ENCODE results near the gene PLA1A. TPM values are rescaled to one million over a fixed set of nuclear protein-coding genes. Genes with fewer than 3 reads are reported as not detected.

Gene PLA1A
- total and polyA plus RNA-seq, 2 of the 4 experiments (the other 2 are of a cell fraction) = not detected

GRCh38 chr3:119676771-119677640 lies 79.3 kb downstream of the PLA1A start, which contains the start of gene COX17:
Gene COX17 (minus strand): TSS chr3:119677406. CDS start chr3:119677310, 96 bp downstream.
- BruUV-seq (replicated peaks) = no TSS peak
- POLR2A ChIA-PET (ENCODE audit: unreplicated experiment) = no interaction called here
- H2AFZ ChIP-seq (replicated peaks; ENCODE audit: low read length, poor library complexity) = peak within 1 kb of the TSS; percentile 98
- H3K79me1 ChIP-seq (ENCODE audit: low read depth in 1 of 2, low read length in 2 of 2) = peaks cover 6 to 15% of the 10 kb centered on the region in 2 experiments
- H4K91ac ChIP-seq (ENCODE audit: insufficient read depth, low read depth, low read length) = peak within 1 kb of the TSS; percentile 57
- peak within 1 kb of the TSS; percentile 87 for H2AK9ac ChIP-seq (replicated peaks; ENCODE audit: low read depth, low read length, poor library complexity)
- peak within 1 kb of the TSS; percentile 64 for H3K56ac ChIP-seq (ENCODE audit: extremely low read depth, insufficient read depth, low read length)
- peak within 1 kb of the TSS; percentile 46 for H3K27ac ChIP-seq (ENCODE audit: insufficient read depth, low read length)
- DNase-seq (peak; percentile 94), ATAC-seq (ENCODE audit: low read depth) (peak; percentile 90)
- H3K23ac ChIP-seq (ENCODE audit: low read depth, low read length) = peak within 1 kb of the TSS; percentile 97
- peak within 1 kb of the TSS; percentile 85 for H3K4me3 ChIP-seq (ENCODE audit: insufficient read depth, low read depth, low read length)
- H3K18ac ChIP-seq (ENCODE audit: low read depth, low read length) = peak within 1 kb of the TSS; percentile 35; the same call in 1 of the 2 replicates
- no peaks in the 10 kb centered on the region for H3K4me1 ChIP-seq (ENCODE audit: control insufficient read depth, insufficient read depth, low read length)
- H4K5ac ChIP-seq (ENCODE audit: low read depth, low read length) = peak within 1 kb of the TSS; percentile 98
- peak within 1 kb of the TSS; percentile 99 for H3K14ac ChIP-seq (replicated peaks; ENCODE audit: low read depth, low read length)
- peak within 1 kb of the TSS; percentile 61; the same call in 1 of the 2 replicates for H2BK20ac ChIP-seq (ENCODE audit: low read depth, low read length)
- H3K9me3 ChIP-seq (ENCODE audit: control insufficient read depth, insufficient read depth, low read length) = no peaks in the 10 kb centered on the region
- H3K36me3 ChIP-seq (ENCODE audit: control insufficient read depth, insufficient read depth, low read length) = peaks cover 6% of the 10 kb centered on the region
- peak within 1 kb of the TSS; percentile 36 for H2BK5ac ChIP-seq (ENCODE audit: low read depth, low read length, poor library complexity, severe bottlenecking)
- H3K9me1 ChIP-seq (ENCODE audit: insufficient read depth, low read length) = peaks cover 4% of the 10 kb centered on the region; the same call in 1 of the 2 replicates
- no peak within 1 kb of the TSS for H2AK5ac ChIP-seq (ENCODE audit: low read depth, low read length)
- WGBS, 2 experiments (ENCODE audit: extremely low coverage in 2 of 2, insufficient read length in 1 of 2) = 1% methylated on average over 14 of the region's 54 CpGs; no CpG with 5 or more reads in 1 of the 2 experiments
- peak within 1 kb of the TSS; percentile 17; the same call in 2 of the 3 replicates for H2BK15ac ChIP-seq (ENCODE audit: low read depth, low read length)
- H3K9ac ChIP-seq (ENCODE audit: low read depth, low read length) = peak within 1 kb of the TSS; percentile 72
- peak within 1 kb of the TSS; percentile 56 for H2BK120ac ChIP-seq (ENCODE audit: low read depth, low read length)
- no peaks in the 10 kb centered on the region for H4K20me1 ChIP-seq (ENCODE audit: insufficient read depth, low read length)
- no peaks in the 10 kb centered on the region for H3K27me3 ChIP-seq (ENCODE audit: control insufficient read depth, insufficient read depth, low read length)
- dilution Hi-C loops (cut with HindIII; ENCODE audit: low sequenced_read_pairs, unreplicated experiment) = no loop called here
- CTCF ChIA-PET = no interaction called here
- intact Hi-C loops (cut with micrococcal nuclease) = loop anchor here (1.0 kb wide), 1 partner anchor 179 kb away; the partner anchor contains the start of gene TIMMDC1
- in situ Hi-C loops (cut with MboI; ENCODE audit: low sequenced_read_pairs) = loop anchor here (25.0 kb wide), 4 partner anchors 165 to 790 kb away; partner anchors contain the start of genes ARHGAP31 and TEX55
- H3K4ac ChIP-seq (ENCODE audit: low read depth, low read length) = peak within 1 kb of the TSS; percentile 86
- TF ChIP-seq CEBPB (IDR thresholded peaks at IDR 0.05; ENCODE audit: low read depth, low read length) (no peak), RFX5 (IDR thresholded peaks at IDR 0.05; ENCODE audit: low read depth, low read length) (no peak), MAZ (IDR thresholded peaks at IDR 0.05; ENCODE audit: borderline replicate concordance, low read depth, low read length) (peak; percentile 25; the same call in 1 of the 2 replicates), CTCF (conservative IDR thresholded peaks at IDR 0.05; ENCODE audit: low read depth, low read length) (no peak), RCOR1 (IDR thresholded peaks at IDR 0.05; ENCODE audit: insufficient replicate concordance, low read length) (no peak), BHLHE40 (IDR thresholded peaks at IDR 0.05; ENCODE audit: low read depth, low read length) (no peak), MXI1 (IDR thresholded peaks at IDR 0.05; ENCODE audit: borderline replicate concordance, low read depth, low read length) (0 out of 2 replicates have a peak, but pooled peaks have one; percentile 39), POLR2A (IDR thresholded peaks at IDR 0.05; ENCODE audit: low read depth, low read length) (peak; percentile 68; the same call in 1 of the 2 replicates)
- H3K4me2 ChIP-seq (ENCODE audit: low read depth, low read length) = peak within 1 kb of the TSS; percentile 93
- H4K8ac ChIP-seq (ENCODE audit: low read depth in 2 of 2, low read length in 2 of 2) = peak within 1 kb of the TSS; percentile 92 to 100

Data from IMR-90 (cell line).